Measurements from ENCODE around the gene MED9.

MED9 gene

DNA sequence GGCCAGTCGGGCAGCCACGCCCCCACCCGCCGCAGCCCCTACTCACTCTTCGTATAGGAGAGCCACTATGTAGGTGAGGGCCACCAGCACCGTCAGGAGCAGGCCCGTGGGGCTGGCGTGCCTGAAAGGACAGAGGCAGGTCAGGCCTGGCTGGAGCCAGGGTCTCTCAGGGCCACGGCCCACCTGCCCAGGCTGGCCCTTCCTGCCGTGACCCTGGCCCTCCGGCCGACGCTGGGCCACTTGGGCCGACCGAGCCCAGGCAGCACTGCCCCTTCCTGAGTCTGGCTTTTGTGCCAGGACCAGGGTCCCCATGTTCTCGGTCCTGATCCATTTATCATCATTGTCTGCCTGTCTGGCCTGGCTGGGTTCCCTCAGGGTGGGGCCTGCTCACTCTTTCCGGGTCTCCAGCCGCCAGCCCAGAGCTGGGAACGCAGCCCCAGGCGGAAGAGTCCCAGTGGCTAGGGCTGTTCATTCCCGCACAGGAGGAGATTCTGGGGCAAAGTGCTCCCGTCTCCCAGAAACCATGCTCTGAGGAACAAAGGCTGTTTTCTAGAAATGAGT lies 29.5 kb downstream of the MED9 start:
- DNase-seq, result no peak

DNA sequence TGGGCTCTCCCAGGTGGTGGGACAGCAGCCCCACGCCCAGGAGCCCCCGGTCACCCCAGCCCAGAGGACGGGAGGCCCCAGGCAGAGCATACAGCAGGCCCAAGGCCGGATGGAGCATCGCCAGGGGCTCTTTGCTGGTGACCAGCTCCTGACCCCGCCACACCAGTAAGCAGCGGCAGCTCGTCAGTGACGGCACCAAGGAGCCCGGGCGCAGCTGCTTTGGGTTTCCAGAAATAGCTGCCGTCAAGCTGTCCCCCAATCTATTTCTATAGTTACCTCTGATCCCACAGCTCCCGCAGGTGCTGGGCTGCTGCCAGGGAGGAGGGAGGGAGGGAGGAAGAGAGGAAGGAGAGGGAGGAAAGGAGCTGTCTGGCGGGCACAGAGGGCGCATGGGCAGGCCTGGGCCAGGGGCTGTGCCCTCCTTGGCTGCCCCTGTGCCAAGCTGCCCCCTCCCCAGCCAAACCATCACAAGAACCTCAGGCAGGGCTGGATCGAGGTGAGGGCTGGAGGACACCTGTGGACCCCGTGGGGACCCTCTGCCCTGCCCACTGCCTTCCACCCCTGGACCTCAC lies 30.2 kb downstream of the MED9 start:
- no peak for DNase-seq

DNA sequence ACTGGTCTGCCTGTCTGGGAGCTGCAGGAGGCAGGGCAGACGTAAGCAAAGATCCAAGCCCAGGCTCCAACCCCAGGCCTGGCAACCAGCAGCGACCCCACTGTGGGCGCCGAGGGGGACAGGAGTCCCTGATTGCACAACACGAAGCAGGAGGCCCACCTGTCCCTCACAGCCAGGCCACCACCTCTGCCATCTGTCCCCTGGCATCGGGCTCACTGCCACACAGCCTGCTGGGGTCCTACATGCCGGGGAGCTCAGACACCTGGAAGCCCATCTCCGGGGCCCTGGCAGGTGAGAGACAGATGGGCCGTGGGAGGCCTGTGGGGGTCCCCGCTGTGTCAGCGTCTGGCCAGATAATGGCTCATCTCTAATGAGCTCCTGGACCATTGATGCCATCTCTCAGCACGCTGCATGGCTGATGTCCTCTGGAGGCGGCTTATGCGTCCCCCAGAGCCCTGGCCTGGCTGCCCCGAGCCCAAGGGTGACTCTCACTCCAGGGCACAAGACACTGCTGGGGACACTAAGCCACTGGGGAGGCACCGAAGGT lies 30.7 kb downstream of the MED9 start:
- no peak for DNase-seq

DNA sequence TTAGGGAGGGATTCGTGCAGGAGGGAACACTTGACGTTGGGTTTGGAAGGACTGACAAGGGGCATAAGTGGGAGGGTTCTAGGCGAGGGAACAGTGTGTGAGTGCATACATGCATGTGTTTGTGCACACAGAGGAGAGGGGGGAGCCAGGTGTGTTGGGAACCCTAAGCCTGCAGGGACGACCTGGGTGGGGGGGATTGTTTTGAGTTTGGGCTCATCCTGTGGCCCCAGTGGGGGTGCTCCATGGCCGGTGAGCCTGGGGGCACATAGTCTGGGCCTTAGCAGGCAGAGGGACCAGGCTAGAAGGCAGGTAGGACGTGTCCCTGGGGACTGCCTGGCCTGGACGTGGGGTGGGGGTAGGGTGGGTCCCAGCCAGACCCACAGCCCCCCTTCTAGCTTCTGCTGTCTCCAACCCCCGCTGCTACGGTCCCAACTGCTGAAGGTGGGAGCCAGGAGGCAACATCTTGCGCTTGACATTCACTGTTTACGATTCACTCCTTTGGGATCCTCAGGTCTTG lies 31.3 kb downstream of the MED9 start:
- DNase-seq, result no peak

DNA sequence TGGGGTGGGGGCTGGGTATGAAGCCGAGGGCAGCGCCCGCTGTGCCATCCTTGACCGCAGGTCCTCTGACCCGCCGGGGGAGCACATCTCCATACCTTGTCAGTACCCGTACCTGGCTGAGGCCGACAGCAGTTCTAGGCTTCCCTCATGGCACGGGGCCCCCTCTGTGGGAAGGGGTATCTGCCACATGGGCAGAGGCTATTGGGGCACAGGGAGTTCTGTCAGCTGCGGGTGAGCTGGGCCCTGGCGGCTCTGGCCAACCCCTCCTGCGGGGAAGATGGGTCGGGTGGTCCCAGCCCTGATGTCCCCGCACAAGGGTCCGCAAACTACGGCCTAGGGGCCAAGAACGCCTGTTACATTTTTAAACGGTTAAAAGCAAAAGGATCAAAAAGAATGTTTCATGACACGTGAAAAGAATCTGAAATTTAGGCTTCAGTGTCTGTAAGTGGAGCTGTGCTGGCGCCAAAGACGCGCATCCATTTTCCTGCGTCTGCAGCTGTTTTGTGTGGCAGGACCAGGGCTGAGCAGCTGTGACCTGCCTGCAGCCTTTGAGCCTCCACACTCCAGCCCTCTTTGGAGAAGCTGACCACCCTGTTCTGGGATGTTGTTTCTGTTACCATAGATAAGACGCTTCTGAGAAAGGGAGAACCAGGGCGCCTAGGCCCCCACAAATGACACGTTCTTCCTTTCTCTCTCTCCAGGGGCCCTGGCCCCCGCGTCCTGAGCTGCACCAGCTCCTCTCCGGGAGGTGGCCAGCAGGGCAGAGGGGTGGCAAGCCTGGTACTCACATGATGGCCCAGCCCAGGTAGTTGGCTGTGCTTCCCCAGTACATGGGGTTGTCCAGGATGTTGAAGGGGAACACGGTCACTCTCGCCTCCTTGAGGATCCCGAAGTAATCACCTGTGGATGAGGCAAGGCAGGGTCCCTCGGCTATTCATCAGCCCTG lies 32.1 kb downstream of the MED9 start:
- no peak for DNase-seq

DNA sequence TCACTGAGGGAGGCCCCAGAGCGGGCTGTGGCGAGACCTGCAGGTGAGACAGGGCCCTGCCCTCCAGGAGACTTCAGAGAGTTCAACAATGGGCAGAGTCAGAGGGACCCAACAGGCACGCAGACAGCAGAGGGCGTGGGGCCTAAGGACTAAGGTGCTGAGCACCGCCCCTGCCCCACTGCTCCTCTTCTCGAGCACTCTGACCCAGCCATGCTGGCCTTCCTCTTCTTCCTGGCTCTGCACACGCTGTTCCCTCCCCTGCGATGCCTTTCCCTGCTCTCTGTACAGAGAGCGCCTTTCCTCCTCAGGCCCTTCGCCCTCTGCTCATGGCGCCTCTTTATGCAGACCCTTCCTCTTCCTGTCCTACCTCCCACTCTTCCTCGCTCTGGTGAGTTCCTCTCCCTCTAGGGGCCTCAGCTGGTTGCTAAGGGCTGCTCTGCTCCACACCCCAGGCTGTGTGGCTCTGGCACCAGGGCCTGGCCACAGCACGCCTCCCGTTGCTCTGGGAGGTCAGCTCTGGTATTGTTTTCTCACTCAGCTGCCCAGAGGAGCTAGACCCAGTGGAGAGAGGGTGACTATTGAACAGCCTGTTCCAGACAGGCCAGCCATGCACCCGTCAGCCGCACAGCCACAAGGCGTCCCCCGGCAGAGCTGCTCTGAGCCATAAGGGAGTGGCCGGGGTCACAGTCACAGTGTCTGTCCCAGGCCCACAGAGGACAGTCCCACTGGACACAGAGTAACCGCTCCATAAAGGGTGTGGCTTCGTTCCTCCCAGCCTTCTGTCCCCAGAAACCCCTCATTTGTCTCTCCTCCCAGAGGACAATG lies 33.0 kb downstream of the MED9 start:
- DNase-seq, result no peak

DNA sequence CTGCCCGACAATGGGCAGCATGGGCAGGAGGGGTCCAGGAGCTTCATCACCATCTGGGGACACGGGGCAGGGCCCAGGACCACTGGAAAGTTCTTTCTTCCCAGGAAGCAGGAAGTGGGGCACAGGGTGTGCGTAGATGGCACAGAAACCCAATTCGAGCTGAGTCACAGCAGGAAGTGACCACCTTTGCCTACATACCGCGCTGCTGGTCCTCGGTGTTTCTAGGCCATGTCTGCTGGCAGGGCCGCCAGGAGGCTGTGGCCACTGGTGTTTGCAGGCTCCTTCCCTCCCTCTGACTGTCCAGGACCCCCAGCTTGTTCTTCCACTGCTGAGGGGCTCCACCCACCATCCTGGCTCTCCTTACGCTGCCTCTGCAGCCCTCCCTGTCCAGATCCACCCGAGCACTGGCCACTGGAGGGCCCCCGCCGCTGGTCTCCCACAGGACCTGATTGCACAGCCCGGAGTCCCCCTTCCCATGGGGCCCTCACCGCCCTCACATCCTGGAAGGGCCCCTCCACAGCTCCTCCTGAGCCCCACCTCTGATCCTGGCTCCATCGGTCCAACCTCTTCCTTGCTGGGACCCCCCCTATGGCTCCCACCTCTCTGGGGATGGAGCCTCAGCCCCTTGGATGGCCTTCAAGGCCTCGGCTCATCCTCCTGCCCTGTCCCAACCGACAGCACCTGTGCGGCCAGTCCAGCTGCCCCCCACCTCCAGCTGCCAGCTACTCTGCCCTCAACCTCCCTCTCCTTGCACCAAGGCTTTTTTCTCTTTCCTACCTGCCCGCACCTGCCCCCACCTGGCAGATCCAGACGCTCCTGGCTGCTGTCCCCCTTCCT lies 33.9 kb downstream of the MED9 start:
- DNase-seq, result no peak

DNA sequence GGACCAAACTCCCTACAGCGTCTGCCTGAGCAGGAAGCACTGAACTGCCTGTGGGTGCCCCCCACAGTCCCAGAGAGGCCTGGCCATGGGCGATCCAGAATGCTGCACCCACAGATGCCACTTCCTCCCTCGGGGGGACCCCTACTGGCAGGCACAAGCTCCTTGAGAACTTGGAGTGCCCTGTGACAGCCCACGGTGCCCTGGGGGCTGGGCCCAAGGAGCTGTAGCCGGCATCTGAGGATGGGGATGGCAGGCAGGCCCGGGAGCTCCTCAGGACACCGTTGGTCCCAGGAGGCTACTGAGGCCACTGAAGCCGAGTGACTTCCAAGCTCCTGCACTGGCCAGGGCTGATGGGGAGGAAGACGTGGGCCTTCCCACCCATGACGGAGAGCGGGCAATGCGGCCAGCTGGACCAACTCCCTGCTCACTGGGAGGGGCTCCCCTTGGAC lies 34.5 kb downstream of the MED9 start:
- DNase-seq, result no peak

DNA sequence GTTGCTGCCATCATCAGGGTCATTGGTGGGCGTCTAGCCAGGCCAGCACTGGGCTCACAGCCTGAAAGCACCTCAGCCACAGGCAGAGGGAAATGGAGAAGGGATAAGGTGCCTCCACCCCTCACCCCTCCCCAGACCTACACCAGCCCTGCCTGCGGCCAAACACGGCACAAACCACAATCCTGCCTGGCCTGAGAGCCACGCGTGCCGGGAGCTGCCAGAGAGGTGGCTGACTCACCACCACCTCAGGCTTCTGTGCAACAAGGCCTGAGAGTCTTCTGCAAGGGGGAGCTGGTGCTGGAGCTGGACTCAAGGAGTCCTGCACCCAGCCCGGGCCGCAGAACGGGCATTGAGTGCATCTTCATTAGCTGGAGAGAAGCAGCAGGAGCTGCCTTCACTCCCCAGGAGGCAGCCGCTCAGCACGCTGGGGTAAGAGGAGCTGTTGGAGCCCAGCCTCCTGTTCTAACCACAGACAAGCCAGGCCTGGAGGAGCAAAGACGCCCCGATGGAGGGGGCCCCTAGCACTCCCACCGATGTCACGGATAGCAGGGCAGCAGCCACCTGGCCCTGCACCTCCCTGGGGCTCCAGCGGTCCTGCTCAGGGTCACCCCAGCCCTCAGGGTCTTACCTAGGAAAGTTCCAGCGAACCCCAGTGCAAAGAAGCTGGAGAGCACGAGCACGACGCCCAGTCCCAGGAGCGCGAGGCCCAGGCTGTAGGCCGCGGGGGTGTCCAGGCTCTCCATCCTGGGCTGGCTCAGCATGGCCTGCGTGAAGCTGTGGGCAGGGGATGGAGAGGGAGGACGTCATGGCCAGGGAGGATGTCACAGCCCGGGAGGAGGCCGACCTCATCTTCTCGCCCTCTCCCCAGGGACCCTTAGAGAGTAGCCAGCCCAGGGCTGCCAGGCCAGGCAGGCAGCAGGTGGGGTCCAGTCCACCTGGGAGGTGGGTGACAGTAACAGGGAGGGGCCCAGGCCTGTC lies 35.4 kb downstream of the MED9 start:
- DNase-seq, result no peak

DNA sequence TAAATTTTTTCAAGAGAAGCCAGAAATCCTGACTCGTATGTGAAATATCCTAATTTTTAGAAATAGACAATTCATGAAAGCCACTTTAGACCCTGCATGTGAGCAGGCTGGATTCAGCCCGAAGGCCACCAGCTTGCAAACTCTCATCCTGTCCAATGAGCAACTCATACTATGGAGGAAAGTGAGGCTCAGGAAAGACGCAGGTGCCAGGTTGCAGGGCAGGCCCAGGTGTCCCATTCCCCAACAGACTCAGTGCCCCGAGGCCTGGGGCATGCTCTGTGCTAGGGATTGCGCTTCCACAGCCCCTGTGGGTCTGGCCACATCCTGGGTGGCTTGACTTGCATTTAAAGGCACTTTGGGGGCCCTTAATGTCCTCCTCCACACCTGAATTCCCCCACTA lies 36.1 kb downstream of the MED9 start:
- no peak for DNase-seq

DNA sequence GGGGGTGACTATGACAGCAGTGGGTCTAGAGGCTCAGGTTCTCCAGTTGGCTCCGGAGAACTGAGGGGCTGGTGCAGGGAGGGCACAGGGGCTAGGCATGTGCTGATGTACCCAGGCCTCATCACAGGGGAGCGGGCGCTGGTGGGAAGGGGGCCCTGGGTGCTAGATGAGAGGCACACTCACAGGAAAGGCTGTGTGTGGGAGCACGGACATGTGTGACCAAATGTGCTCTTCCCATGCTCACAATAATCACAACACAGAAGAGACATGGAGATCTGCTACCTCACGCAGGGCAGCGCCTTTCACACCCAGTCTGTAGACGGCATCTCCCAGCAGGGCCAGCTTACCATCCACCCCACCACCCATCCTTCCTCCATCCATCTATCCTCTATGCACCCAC lies 36.8 kb downstream of the MED9 start:
- DNase-seq, result no peak

DNA sequence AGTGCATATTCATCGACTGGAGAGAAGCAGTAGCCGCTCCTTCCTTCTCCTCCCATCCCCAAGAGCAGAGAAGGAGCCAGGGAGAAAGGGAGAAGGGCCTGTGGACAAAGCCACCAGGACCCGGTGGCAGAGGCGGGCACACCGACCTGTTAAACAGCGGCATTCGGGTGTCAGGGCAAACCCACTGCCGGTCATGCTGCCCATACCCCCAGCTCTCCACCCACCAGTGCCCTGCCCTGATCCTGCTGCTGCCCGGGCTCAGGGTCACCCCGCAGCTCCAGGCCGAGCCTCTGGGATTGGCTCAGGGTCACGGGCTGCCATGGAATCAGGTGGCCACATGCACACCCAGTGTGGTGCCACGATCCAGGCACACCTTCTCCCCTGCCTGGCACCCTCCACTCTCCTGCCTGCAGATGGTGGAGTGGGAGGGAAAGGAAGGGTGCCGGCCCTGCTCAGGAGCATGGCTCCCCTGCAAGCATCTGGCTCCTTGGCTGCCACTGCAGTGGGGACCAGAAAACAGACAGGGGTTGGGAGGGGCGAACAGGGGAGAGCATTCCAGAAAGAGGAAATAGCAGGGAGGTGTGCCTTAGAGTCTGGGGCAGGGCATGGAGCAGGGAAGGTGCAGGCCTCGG lies 37.7 kb downstream of the MED9 start:
- no peak for DNase-seq

DNA sequence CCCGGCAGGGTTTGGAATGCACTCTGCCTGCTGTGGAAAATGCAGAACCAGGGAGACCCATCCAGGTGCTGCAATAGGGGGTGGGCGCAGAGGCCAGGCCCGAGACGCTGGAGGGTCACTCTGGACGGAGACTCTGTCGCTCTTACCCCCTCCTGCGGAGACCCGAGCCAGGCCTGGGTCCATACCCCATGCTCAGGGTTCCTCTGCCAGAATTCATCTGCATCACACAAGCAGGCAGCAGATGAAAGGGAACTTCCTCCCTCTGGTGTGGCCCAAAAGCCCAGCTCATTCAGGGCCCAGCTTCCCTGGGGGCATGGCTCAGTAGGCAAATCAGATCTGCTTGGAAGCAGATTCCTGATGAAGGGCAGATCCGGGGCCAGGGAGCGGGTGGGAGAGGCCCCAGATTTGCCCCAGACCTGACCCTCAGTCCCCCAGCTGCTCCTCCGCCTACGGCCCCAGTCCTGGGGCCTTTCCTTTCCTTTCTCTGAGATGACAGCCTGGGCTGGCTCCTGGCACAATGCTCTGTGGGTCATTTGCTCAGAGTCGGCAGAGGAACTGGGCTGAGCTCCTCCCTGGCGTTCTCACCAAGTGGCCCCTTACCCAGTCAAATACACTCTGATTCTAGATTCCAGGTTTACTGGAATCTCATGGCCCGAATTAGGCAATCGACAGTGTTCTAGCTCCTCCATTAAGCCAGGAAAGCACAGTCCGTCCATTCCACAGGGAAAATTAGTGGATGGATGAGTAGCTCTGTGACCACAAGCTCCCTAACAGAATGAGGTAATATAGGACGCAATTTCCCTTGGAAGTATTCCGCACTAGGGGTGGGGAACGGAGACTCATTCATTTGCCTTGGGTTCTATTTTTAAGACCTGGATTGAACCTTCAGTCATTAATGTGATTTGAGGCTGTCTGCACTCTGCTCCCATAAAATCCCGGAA lies 38.5 kb downstream of the MED9 start:
- no peak for DNase-seq

DNA sequence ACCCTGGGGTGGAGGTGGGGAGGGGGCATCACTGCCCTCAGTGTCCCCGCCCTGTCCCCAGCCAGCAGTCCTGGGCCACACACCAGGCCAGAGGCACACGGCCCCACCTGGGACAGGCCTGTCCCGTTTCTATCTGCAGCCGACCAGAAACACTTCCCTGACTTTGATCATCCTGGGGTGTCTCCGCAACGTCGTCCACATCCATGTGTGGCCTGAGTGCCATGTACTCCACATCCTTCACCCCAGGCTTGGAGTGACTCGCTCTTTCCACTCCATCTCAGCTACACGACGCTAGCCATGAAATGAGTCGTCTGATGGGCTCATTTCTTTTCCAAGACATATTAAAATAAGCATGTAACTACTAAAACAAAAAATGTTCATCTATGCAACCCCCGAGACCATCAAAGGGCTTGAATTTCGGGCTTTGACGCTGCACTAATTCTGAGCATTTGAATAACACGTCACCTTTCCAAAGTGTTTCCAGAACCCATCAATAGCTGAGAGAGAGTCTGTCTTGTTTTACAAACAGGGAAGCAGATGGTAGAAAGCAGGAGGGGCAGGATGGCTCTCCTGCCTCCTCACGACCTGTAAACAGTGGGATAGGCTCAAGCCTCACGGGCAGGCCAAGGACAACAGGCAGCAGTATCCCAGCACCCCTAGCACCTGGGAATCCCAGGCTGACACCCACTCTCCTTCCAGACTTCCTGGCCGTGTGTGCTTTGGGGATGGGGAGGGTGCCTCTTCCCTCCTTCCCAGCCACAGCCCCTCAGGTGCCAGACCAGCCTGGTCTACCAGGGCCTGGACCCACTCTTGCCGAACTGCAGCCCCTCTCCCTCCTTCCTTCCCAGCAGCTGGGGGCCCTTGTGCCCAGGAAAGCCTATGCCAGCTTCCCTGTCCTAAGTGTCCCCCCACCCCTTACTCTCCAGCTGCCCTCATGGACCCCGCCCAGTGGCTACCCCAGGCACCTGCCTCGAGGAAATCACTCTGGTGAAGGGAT lies 39.4 kb downstream of the MED9 start:
- DNase-seq, result no peak

DNA sequence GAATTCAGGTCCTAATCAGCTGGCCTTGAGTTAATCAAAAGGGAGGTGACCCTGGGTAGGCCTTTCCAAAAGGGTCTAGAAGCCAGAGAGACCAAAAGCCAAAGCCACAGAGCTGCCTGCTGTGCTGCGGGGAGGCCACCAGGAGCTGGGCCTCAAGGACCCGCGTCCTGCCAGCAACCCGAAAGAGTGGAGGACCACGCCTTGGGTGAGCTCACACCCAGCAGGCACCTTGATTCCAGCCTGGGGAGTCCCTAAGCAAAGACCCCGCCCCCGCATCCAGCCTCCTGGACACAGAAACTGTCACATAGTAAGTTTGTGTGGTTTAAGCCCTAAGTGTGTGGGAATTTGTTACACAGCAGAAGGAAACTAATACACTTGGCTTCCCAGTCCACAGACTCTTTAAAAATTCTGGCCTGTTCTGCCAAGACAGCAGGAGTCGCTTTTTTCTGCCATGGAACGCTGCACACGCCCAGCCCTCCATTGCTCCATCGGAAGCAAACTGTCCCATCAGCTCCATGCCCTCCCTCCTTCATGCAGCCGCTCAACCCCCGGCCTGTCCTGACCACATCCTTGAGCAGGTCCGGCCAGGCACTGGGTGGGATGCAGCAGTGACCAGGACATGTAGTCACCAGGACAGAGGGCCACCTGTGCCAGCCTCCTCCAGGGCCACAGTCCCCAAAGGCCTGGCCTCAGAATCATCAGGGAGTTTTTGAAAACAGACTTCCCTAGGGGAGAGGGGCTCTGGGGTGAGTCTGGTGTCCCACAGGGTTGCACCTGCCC lies 40.3 kb downstream of the MED9 start:
- DNase-seq, result no peak

DNA sequence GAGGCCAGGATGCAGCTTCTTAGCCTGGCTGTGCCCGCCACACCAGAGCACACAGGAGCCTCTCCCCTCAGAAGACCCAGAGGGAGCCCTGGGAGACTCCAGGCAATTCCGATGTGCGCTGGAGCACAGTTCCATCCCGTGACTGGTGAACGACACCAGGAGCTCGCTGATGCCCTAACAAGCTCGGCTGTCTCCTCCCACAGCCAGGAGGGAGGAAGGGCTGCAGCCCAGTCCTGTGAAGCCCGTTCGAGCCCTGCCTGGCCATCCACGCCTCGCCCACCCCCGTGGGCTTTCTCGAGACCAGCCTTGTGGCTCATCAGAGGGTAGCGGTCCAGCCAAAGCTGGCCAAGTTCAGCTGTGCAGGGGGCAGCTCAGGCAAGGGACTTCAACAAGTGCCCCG lies 41.2 kb downstream of the MED9 start:
- DNase-seq, result no peak

DNA sequence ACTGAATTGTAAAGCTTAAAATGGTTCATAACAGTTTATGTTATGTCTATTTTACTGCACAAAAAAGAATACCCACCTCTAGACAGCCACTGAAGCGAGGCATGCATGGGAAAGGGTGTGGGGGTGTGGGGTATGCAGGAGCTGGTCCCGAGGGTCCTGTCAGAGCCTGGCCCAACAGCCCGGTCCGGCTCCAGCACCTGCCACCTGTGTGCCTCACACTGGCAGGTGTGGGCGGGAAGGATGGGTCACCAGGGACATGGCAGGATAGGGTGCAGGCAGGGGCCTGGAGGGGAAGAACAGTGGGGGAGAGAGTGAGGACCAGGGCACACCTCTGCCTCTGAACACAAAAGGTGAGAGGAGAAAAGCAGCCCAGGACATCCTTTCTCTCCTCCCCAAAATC lies 42.2 kb downstream of the MED9 start:
- no peak for DNase-seq

All from KG1 (cell line).